GM10248 (cell line): ENCODE results near the gene MYH10.
A peak's percentile ranks its signal among the peaks of the same experiment; 100 is the strongest.

Source experiments
- CTCF ChIA-PET: fragments of 300-600 bp; sonication (Branson Sonifier 250); formaldehyde crosslinking; extraction: SDS; loops from one replicate; lab custom pipeline; 2021; ENCODE audit warnings: antibody characterized with exemption; lab: Yijun Ruan, JAX
- POLR2A ChIA-PET: fragments of 350-650 bp; sonication (Branson Sonifier 250); formaldehyde crosslinking; extraction: SDS; loops from one replicate; lab custom pipeline; 2020; ENCODE audit warnings: antibody characterized with exemption; lab: Yijun Ruan, JAX
- DNase-seq: peaks from one replicate; pipeline ENCODE4 v3.0.0; 2012; ENCODE audit errors: extremely low spot score
- CTCF ChIP-seq: IDR thresholded peaks from 2 replicates; pipeline ENCODE4 v1.5.1; 2012; ENCODE audit warnings: mild to moderate bottlenecking, low read depth; ENCODE audit errors: extremely low read depth, missing control alignments, control extremely low read depth

MYH10 gene

GRCh38 chr17:8475227-8475626 is 155.3 kb downstream of the MYH10 start:
- TF ChIP-seq CTCF: no peak
- ChIA-PET POLR2A (no interaction called here), CTCF (no interaction called here)
- DNase-seq: peak; percentile 15

GRCh38 chr17:8474826-8475225 is 155.7 kb downstream of the MYH10 start:
- DNase-seq: no peak
- ChIA-PET POLR2A (no interaction called here), CTCF (no interaction called here)
- no peak for TF ChIP-seq CTCF

DNA sequence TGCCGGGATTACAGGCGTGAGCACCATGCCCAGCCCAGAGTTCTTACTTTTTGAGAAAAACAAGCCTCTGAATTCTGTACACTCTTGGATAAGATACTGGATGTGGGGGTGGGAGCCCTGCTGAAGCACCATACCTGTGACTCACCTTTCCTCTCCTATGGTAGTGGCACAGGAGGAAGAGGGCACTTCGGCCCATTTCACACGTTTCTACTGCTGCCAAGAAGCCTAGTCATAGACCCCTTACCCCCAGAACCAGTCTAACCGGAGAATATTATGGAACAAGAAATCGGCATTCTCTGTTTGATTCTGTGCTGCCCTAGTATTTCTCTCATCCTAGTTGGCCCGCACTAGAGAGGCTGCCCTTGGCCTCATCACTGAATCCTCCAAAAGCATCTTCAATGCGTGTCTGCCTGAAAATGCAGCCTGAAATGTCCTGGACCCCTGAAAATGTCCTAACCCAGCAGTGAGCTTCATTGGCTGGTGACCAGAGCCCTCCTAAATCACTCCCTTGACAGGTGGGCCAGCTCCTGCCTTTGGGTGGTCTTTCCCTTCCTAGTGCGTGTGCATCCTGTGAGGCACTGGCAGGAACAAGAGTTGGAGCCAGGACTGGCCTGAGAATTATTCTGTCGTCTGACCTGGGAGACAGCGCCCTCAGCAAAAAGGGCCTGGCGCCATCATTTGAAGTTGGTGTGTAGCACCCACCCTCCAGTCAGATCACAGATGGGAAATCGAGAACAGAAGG is 156.9 kb downstream of the MYH10 start:
- TF ChIP-seq CTCF: no peak
- ChIA-PET CTCF (no interaction called here), POLR2A (no interaction called here)
- DNase-seq: no peak

DNA sequence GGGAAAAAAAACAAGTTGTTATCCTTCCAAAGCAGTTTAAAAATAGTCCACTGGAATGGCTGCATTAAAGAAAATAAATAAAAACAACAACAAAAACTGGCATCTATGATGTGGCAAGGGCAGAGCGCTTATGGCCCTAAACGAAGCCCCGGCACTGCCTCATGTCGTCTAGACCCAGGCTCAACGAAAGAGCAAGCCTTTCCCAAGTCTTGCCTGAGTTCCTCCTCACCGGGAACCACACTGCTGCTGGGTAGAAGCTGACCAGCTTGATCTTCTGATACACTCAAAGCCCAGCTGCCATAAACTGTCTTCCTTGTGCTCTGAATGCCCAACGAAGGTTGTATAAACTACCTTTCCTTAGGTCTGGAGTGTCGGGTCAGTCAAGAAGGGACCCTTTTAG is 157.9 kb downstream of the MYH10 start:
- ChIA-PET CTCF (interaction anchor here (1.2 kb wide), 1 partner anchor 8 kb away, joined by 4 read pairs; no protein-coding TSS in a partner anchor), POLR2A (no interaction called here)
- DNase-seq: peak; percentile 6
- TF ChIP-seq CTCF: no peak

DNA sequence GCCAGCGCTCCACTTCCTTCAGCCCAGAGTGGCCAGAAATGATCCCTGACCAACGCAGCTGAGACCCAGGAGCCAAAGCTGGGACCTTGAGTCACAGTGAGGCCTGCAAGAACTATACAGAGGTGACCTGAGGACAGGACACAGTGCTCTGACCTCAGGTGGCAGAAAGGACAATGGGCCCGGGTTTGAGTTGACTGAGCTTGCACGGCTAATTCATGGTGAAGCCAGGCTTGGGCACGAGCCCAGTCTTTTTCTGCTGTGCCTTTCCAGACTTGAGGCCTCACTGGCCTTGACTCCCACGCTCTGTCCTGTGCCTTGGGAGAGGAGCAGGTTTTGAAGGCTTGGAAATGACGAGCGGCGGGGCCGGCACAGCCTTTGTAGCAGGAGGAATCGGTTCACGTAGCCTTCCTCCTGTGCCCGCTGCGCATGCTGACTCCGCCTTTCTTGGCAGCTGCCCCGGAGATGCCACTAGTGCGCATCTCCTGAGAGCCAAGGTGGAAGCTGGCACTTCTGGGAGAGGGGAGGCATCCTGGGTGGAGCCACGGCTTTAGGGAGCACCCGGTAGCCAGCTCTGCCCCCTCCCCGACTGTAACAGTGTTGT is 160.0 kb downstream of the MYH10 start:
- CTCF ChIA-PET: no interaction called here
- no peak for DNase-seq
- POLR2A ChIA-PET: no interaction called here
- TF ChIP-seq CTCF: no peak

DNA sequence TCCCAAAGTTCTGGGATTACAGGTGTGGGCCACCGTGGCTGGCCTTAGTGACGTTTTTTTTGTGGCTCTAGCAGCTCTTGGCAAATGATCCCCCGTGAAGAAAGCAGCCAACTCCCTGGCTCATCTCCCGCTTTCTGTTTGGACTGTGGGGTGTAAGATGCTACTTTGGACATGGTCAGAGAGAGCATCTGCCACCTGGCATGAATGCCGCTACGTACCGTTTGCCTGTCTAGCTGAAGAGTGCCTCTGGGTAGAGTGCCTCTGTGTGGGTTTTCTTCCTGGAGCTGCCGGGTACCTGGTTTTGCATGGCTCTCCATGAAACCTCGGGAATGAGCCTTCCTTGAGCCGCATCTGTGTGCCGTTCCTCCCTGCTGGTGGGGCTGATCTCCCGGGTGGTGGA is 160.6 kb downstream of the MYH10 start:
- ChIA-PET POLR2A (no interaction called here), CTCF (no interaction called here)
- no peak for TF ChIP-seq CTCF
- no peak for DNase-seq
